HepG2 (cell line): Measurements from ENCODE around the gene SGSH. TPM values are rescaled to one million over a fixed set of nuclear protein-coding genes. Genes with fewer than 3 reads are reported as not detected.
A peak's percentile ranks its signal among the peaks of the same experiment; 100 is the strongest.

ENCODE experiments used
- AKAP8 ChIP-seq: sonication (generic); formaldehyde crosslinking; IDR thresholded peaks from 2 replicates; pipeline ENCODE4 v1.5.1; 2020; ENCODE audit warnings: mild to moderate bottlenecking, missing genetic modification reagents
- HNF4A ChIP-seq: sonication (generic); formaldehyde crosslinking; IDR thresholded peaks from 2 replicates; pipeline ENCODE4 v1.4.0; 2020; ENCODE audit warnings: missing genetic modification reagents
- IKZF5 ChIP-seq: IDR thresholded peaks from 2 replicates; pipeline ENCODE4 v1.6.1; 2018; ENCODE audit warnings: missing genetic modification reagents, mild to moderate bottlenecking, missing compliant biosample characterization
- KDM4B ChIP-seq: sonication (generic); formaldehyde crosslinking; IDR thresholded peaks from 2 replicates; pipeline ENCODE4 v1.4.0; 2020; ENCODE audit warnings: missing genetic modification reagents
- KLF11 ChIP-seq: IDR thresholded peaks from 2 replicates; pipeline ENCODE4 v1.6.1; 2016; ENCODE audit warnings: missing compliant biosample characterization
- NCOA1 ChIP-seq: sonication (generic); formaldehyde crosslinking; IDR thresholded peaks from 2 replicates; pipeline ENCODE4 v1.9.0; 2021; ENCODE audit warnings: missing genetic modification reagents
- PLRG1 ChIP-seq: fragments of 450-650 bp; conservative IDR thresholded peaks from 2 replicates; pipeline ENCODE4 v1.6.1; 2016
- PTBP1 ChIP-seq: fragments of 200-400 bp; formaldehyde crosslinking; IDR thresholded peaks from 2 replicates; pipeline ENCODE4 v1.6.1; 2018; ENCODE audit warnings: low read length, low read depth; ENCODE audit not compliant: poor library complexity, severe bottlenecking
- SMAD3 ChIP-seq: sonication (generic); formaldehyde crosslinking; IDR thresholded peaks from 2 replicates; pipeline ENCODE4 v1.4.0; 2020; ENCODE audit warnings: missing genetic modification reagents
- SRSF4 ChIP-seq: fragments of 200-400 bp; formaldehyde crosslinking; IDR thresholded peaks from one replicate; pipeline ENCODE4 v1.6.1; 2018; ENCODE audit warnings: mild to moderate bottlenecking, low read depth, low read length, moderate library complexity; ENCODE audit not compliant: poor library complexity, severe bottlenecking
- U2AF1 ChIP-seq: fragments of 200-400 bp; formaldehyde crosslinking; optimal IDR thresholded peaks from 2 replicates; pipeline ENCODE3; 2017; ENCODE audit warnings: mild to moderate bottlenecking, low read depth, low read length
- ZC3H13 ChIP-seq: sonication (generic); formaldehyde crosslinking; IDR thresholded peaks from 2 replicates; pipeline ENCODE4 v1.8.1; 2023; ENCODE audit warnings: mild to moderate bottlenecking, missing genetic modification reagents, moderate library complexity
- ZNF333 ChIP-seq: sonication (generic); formaldehyde crosslinking; IDR thresholded peaks from 2 replicates; pipeline ENCODE4 v1.4.0; 2020; ENCODE audit warnings: mild to moderate bottlenecking, missing genetic modification reagents, borderline replicate concordance
- ZNF354B ChIP-seq: sonication (generic); formaldehyde crosslinking; IDR thresholded peaks from 2 replicates; pipeline ENCODE4 v1.8.0; 2022; ENCODE audit warnings: mild to moderate bottlenecking, missing genetic modification reagents
- ZNF44 ChIP-seq: sonication (generic); formaldehyde crosslinking; IDR thresholded peaks from 2 replicates; pipeline ENCODE4 v1.5.1; 2020; ENCODE audit warnings: mild to moderate bottlenecking, missing genetic modification reagents
- ZNF597 ChIP-seq: sonication (generic); formaldehyde crosslinking; IDR thresholded peaks from 2 replicates; pipeline ENCODE4 v1.5.0; 2020; ENCODE audit warnings: missing genetic modification reagents
- ZNF615 ChIP-seq: sonication (generic); formaldehyde crosslinking; IDR thresholded peaks from 2 replicates; pipeline ENCODE4 v1.5.0; 2020; ENCODE audit warnings: mild to moderate bottlenecking, missing genetic modification reagents, borderline replicate concordance
- ZNF644 ChIP-seq: IDR thresholded peaks from 2 replicates; pipeline ENCODE4 v1.6.1; 2016; ENCODE audit warnings: low read depth
- polyA plus RNA-seq, 8 experiments: library from polyadenylated mRNA; depleted of rRNA in 3 of 8; stranded (reverse) in 7 of 8; unstranded in 1 of 8; fragments of >200 nt; fragmentation: Illumina TruSeq in 4 of 8; extraction: Trizol in 4 of 8; gene quantifications; 2 replicates each; pipeline versions ENCODE4 v1.2.1 to v1.2.3, GENCODE V29; 2011 to 2016; ENCODE audit warnings: low read depth in 4 of 8, missing spikeins in 1 of 8, mixed read lengths in 1 of 8; ENCODE audit not compliant: insufficient read depth in 1 of 8
- total RNA-seq, 5 experiments: library from RNA; depleted of rRNA; stranded (reverse); fragments of >200 nt; fragmentation: Illumina TruSeq; extraction: Trizol; gene quantifications; 2 replicates each; pipeline ENCODE4 v1.2.3, GENCODE V29; 2016; ENCODE audit warnings: low read depth in 1 of 5
- TF ChIP-seq, protein P1 (sequence below): sonication (generic); formaldehyde crosslinking; IDR thresholded peaks from 2 replicates; pipeline ENCODE4 v1.9.0; 2021; ENCODE audit warnings: missing genetic modification reagents, borderline replicate concordance
- TF ChIP-seq, protein P2 (sequence below): sonication (generic); formaldehyde crosslinking; IDR thresholded peaks from 2 replicates; pipeline ENCODE4 v1.5.0; 2020; ENCODE audit warnings: mild to moderate bottlenecking, missing genetic modification reagents

The SGSH gene
- total and polyA plus RNA-seq, 2 of the 13 experiments (the other 11 are each of a cell fraction or from before 2014, with no cell fraction given): 12.2 to 17.6 TPM

DNA sequence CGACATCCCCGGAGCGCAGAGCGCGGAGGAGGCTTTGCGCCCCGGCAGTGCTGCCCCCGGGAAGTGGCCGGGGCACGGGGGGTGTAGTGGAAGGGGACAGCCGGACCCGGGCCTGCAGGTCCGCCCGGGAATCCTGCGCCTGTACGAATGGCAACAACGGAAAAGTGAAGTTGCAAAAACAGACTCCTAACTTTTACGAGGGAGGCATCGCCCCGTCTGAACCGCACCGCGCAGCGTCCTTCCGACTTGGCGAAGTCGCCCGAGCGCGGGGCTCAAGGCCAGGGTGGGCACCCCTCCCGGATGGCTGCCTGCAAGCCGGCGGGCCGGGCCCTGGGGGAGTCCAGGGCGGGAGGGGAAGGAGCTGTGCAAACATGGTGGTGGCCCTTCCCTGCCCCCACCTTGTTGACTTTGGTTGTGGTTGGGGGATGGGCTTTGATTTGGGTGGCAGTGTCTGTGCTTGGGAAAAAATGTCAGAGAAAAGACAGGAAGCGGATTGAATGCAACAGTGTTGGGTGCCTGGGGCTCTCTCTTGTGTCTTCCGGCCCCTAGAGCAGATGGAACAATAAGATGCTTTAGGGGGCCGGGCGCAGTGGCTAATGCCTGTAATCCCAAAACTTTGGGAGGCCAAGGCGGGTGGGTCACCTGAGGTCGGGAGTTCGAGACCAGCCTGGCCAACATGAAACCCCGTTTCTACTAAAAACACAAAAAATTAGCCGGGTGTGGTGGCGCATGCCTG lies 41.2 kb upstream of the SGSH start (continued):
- no peak for TF ChIP-seq U2AF1
- TF ChIP-seq HNF4A (CRISPR knock-in tag): peak; percentile 72
- TF ChIP-seq NCOA1 (CRISPR knock-in tag): no peak
- TF ChIP-seq ZC3H13 (CRISPR knock-in tag): peak; percentile 92; the same call in 1 of the 2 replicates
- TF ChIP-seq ZNF44 (CRISPR knock-in tag): peak; percentile 45; the same call in 1 of the 2 replicates
- peak; percentile 98 for TF ChIP-seq IKZF5 (CRISPR knock-in tag)
- peak; percentile 74 for TF ChIP-seq ZNF644 (CRISPR knock-in tag)
- TF ChIP-seq ZNF354B (CRISPR knock-in tag): 0 out of 2 replicates have a peak, but pooled peaks have one; percentile 85
- no peak for TF ChIP-seq ZNF597
- peak; percentile 68; the same call in 1 of the 2 replicates for TF ChIP-seq KLF11 (CRISPR knock-in tag)
- peak; percentile 9; the same call in 1 of the 2 replicates for TF ChIP-seq ZNF333 (CRISPR knock-in tag)
- no peak for TF ChIP-seq ZNF615 (CRISPR knock-in tag)
- no peak for TF ChIP-seq SRSF4
- peak; percentile 64 for TF ChIP-seq PTBP1
- peak; percentile 90 for TF ChIP-seq AKAP8
- no peak for TF ChIP-seq PLRG1
- TF ChIP-seq SMAD3 (CRISPR knock-in tag): peak; percentile 80
- TF ChIP-seq, protein P1, sequence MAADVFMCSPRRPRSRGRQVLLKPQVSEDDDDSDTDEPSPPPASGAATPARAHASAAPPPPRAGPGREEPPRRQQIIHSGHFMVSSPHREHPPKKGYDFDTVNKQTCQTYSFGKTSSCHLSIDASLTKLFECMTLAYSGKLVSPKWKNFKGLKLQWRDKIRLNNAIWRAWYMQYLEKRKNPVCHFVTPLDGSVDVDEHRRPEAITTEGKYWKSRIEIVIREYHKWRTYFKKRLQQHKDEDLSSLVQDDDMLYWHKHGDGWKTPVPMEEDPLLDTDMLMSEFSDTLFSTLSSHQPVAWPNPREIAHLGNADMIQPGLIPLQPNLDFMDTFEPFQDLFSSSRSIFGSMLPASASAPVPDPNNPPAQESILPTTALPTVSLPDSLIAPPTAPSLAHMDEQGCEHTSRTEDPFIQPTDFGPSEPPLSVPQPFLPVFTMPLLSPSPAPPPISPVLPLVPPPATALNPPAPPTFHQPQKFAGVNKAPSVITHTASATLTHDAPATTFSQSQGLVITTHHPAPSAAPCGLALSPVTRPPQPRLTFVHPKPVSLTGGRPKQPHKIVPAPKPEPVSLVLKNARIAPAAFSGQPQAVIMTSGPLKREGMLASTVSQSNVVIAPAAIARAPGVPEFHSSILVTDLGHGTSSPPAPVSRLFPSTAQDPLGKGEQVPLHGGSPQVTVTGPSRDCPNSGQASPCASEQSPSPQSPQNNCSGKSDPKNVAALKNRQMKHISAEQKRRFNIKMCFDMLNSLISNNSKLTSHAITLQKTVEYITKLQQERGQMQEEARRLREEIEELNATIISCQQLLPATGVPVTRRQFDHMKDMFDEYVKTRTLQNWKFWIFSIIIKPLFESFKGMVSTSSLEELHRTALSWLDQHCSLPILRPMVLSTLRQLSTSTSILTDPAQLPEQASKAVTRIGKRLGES (CRISPR knock-in tag): 0 out of 2 replicates have a peak, but pooled peaks have one; percentile 8
- peak; percentile 93 for TF ChIP-seq KDM4B (CRISPR knock-in tag)
- TF ChIP-seq, protein P2, sequence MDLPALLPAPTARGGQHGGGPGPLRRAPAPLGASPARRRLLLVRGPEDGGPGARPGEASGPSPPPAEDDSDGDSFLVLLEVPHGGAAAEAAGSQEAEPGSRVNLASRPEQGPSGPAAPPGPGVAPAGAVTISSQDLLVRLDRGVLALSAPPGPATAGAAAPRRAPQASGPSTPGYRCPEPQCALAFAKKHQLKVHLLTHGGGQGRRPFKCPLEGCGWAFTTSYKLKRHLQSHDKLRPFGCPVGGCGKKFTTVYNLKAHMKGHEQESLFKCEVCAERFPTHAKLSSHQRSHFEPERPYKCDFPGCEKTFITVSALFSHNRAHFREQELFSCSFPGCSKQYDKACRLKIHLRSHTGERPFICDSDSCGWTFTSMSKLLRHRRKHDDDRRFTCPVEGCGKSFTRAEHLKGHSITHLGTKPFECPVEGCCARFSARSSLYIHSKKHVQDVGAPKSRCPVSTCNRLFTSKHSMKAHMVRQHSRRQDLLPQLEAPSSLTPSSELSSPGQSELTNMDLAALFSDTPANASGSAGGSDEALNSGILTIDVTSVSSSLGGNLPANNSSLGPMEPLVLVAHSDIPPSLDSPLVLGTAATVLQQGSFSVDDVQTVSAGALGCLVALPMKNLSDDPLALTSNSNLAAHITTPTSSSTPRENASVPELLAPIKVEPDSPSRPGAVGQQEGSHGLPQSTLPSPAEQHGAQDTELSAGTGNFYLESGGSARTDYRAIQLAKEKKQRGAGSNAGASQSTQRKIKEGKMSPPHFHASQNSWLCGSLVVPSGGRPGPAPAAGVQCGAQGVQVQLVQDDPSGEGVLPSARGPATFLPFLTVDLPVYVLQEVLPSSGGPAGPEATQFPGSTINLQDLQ (CRISPR knock-in tag): peak; percentile 69; the same call in 1 of the 2 replicates
